Pancreas (tissue), 10 donors: ENCODE measurements around the gene ACOT7. TPM values are rescaled to one million over a fixed set of nuclear protein-coding genes. Genes with fewer than 3 reads are reported as not detected.

Source experiments
- ATAC-seq, 4 donors: fragments of 200-7000 bp; cut with Tn5 transposase; one replicate each; pipeline versions ENCODE4 v1.8.0 to v1.9.1; 2020; ENCODE audit warnings: mild to moderate bottlenecking in 4 of 4, moderate library complexity in 4 of 4
- DNase-seq, 6 donors: peaks; one replicate each; pipeline ENCODE4 v3.0.0-alpha.2; 2020
- FAIRE-seq: peaks from 2 replicates; lab custom pipeline; 2012; peaks lifted over from hg19 to GRCh38; lab: Jason Lieb, UNC
- H3K27ac ChIP-seq, 4 donors: fragments of 200-600 bp; sonication (generic); 1 replicate in 3 of 4; 2 replicates in 1 of 4; pipeline versions ENCODE4 v1.5.0 to v1.8.0; 2020
- H3K27me3 ChIP-seq, 4 donors: fragments of 200-600 bp; one replicate each; pipeline ENCODE4 v1.8.0; 2021
- H3K36me3 ChIP-seq, 3 donors: fragments of 200-600 bp; sonication (generic) in 1 of 3; one replicate each; pipeline versions ENCODE4 v1.5.0 to v1.8.0; 2020 to 2021
- H3K4me1 ChIP-seq, 3 donors: fragments of 200-600 bp; one replicate each; pipeline ENCODE4 v1.8.0; 2021
- H3K4me3 ChIP-seq, 4 donors: fragments of 200-600 bp; sonication (generic) in 2 of 4; one replicate each; pipeline versions ENCODE4 v1.5.0 to v1.8.0; 2020 to 2021
- H3K9me3 ChIP-seq, 4 donors: fragments of 200-600 bp; one replicate each; pipeline ENCODE4 v1.8.0; 2021
- CTCF ChIP-seq, 4 donors: fragments of 200-600 bp; sonication (generic) in 3 of 4; IDR thresholded peaks; one replicate each; pipeline versions ENCODE4 v1.5.0 to v1.8.0; 2021; ENCODE audit warnings: antibody characterized with exemption in 4 of 4
- WGBS, 2 donors: extraction: QIAGEN DNeasy Blood & Tissue Kit; methylation state at CpG; one replicate each; pipeline ENCODE4 v1.1.7; 2013; 5-methylcytosine and 5-hydroxymethylcytosine counted together
- intact Hi-C, 3 donors: fragments of 100-400 bp; cut with DNase I; formaldehyde crosslinking; loops; one replicate each; pipeline versions ENCODE4 v1.11.1 to v1.14.2; 2022
- polyA plus RNA-seq, 2 donors: library from polyadenylated mRNA; stranded (reverse); fragments of 200-250 nt; gene quantifications; one replicate each; pipeline ENCODE4 v1.2.3, GENCODE V29; 2013
- total RNA-seq, 6 donors: library from RNA; stranded (reverse); fragmentation: NEBNext Ultra II Directional in 4 of 6; extraction: Animal tissue kit (Norgen Biotek cat#: 25700) in 4 of 6; gene quantifications; one replicate each; pipeline versions ENCODE4 v1.2.1 to v1.2.4, GENCODE V29; 2021 to 2023
- donor health status: healthy with polysubstance abuse.
- donor health status: DM: no; HTN: no; CAD: no; lungs with moderate emphysema.
- donor health status: DM: no; HTN: no; CAD: no.
- donor health status: control.
- donor health status: control.
- donor health status: Bipolar disorder and iron deficiency.
- donor health status: DM: yes; HTN: yes; CAD: no.
- donor health status: DM: no; HTN: no; CAD: no.
- donor health status: DM: no; HTN: no; CAD: no.
- donor health status: DM: yes; HTN: yes; CAD: no.

The ACOT7 gene
- total and polyA plus RNA-seq, 8 donors = 3.1 to 7.6 (median 5.2) TPM

GRCh38 chr1:6389971-6390370 is 3.6 kb downstream of the ACOT7 start:
- intact Hi-C loops = no loop called here

GRCh38 chr1:6386371-6386949 is 7.1 kb downstream of the ACOT7 start:
- H3K4me1 ChIP-seq = peaks cover 0 to 10% (median 0%) of the 10 kb centered on the region in 3 donors
- no peak for DNase-seq
- TF ChIP-seq CTCF (IDR thresholded peaks at IDR 0.05) = no peak

More at GRCh38 chr1:6389971-6390370, 3.6 kb downstream of the ACOT7 start:
- no peak overlapping the region for H3K27ac ChIP-seq
- DNase-seq (no peak), FAIRE-seq (no peak), ATAC-seq (no peak)
- no peak for TF ChIP-seq CTCF (IDR thresholded peaks at IDR 0.05)
- peaks cover 9 to 15% (median 14%) of the 10 kb centered on the region in 3 donors for H3K4me1 ChIP-seq
- H3K9me3 ChIP-seq = no peaks in the 10 kb centered on the region
- H3K27me3 ChIP-seq = no peaks in the 10 kb centered on the region
- H3K36me3 ChIP-seq = no peaks in the 10 kb centered on the region
- 92 to 94% methylated on average over 9 of the region's 9 CpGs for WGBS, 2 donors
- no peak overlapping the region for H3K4me3 ChIP-seq

GRCh38 chr1:6385488-6386191 is 7.9 kb downstream of the ACOT7 start:
- DNase-seq = peak in 4 of 6 donors; percentile 59 to 78 (median 72)
- no peaks in the 10 kb centered on the region for H3K9me3 ChIP-seq
- peak in 2 of 4 donors; percentile 11 to 82 for ATAC-seq
- peaks cover 0 to 10% (median 0%) of the 10 kb centered on the region in 3 donors for H3K4me1 ChIP-seq
- TF ChIP-seq CTCF (IDR thresholded peaks at IDR 0.05) = no peak
- FAIRE-seq = no peak
- H3K36me3 ChIP-seq = no peaks in the 10 kb centered on the region
- H3K27ac ChIP-seq = no peak overlapping the region
- intact Hi-C loops = no loop called here
- H3K4me3 ChIP-seq = no peak overlapping the region
- no peaks in the 10 kb centered on the region for H3K27me3 ChIP-seq
- WGBS, 2 donors = 75 to 79% methylated on average over 22 of the region's 22 CpGs

More at GRCh38 chr1:6386371-6386949, 7.1 kb downstream of the ACOT7 start:
- Histone ChIP-seq H3K27me3 (no peaks in the 10 kb centered on the region), H3K36me3 (no peaks in the 10 kb centered on the region), H3K9me3 (no peaks in the 10 kb centered on the region), H3K4me3 (no peak overlapping the region), H3K27ac (no peak overlapping the region)
- ATAC-seq = no peak
- WGBS, 2 donors = 85 to 88% methylated on average over 10 of the region's 10 CpGs
- intact Hi-C loops = no loop called here
- FAIRE-seq = no peak

- Histone ChIP-seq H3K27me3 (no peaks in the 10 kb centered on the region), H3K4me1 (peaks cover 0 to 10% (median 0%) of the 10 kb centered on the region in 3 donors), H3K4me3 (no peak overlapping the region), H3K36me3 (no peaks in the 10 kb centered on the region), H3K9me3 (no peaks in the 10 kb centered on the region), H3K27ac (no peak overlapping the region)
- FAIRE-seq = no peak
- WGBS, 2 donors = 35 to 41% methylated on average over 5 of the region's 5 CpGs
- DNase-seq = peak in 5 of 6 donors; percentile 46 to 94 (median 89)
- intact Hi-C loops = no loop called here
- peak; percentile 76 to 98 (median 96) for ATAC-seq
- no peak for TF ChIP-seq CTCF (IDR thresholded peaks at IDR 0.05)
Measured at GRCh38 chr1:6384962-6385361, 8.6 kb downstream of the ACOT7 start.

- Histone ChIP-seq H3K4me1 (peaks cover 0 to 10% (median 0%) of the 10 kb centered on the region in 3 donors), H3K27ac (no peak overlapping the region), H3K4me3 (no peak overlapping the region), H3K9me3 (no peaks in the 10 kb centered on the region), H3K27me3 (no peaks in the 10 kb centered on the region), H3K36me3 (no peaks in the 10 kb centered on the region)
- 88 to 90% methylated on average over 1 of the region's 1 CpG for WGBS, 2 donors
- ATAC-seq = no peak
- FAIRE-seq = no peak
- intact Hi-C loops = no loop called here
- no peak for TF ChIP-seq CTCF (IDR thresholded peaks at IDR 0.05)
- no peak for DNase-seq
Measured at GRCh38 chr1:6384135-6384534, 9.4 kb downstream of the ACOT7 start.
